Airway epithelial cell (primary cell): ENCODE results near the gene VPS33B. TPM values are rescaled to one million over a fixed set of nuclear protein-coding genes. Genes with fewer than 3 reads are reported as not detected.

ENCODE experiments used
- total RNA-seq: library from RNA; depleted of rRNA; stranded (reverse); fragments of >200 nt; gene quantifications from 2 replicates; pipeline ENCODE4 v1.2.3, GENCODE V29; 2015

The VPS33B gene
- total RNA-seq = 10.8 and 16.8 TPM in 2 replicates

GRCh38 chr15:91022075-91022831 is at the start of gene VPS33B:
Gene VPS33B, minus strand, starts transcription at chr15:91022594. Its CDS starts 345 bp downstream, at chr15:91022249.

GRCh38 chr15:90994417-90995311 is 27.7 kb downstream of the VPS33B start, which contains the start of gene PRC1:
Gene PRC1, minus strand, starts transcription at chr15:90994535. Its CDS starts 118 bp downstream, at chr15:90994417.

DNA sequence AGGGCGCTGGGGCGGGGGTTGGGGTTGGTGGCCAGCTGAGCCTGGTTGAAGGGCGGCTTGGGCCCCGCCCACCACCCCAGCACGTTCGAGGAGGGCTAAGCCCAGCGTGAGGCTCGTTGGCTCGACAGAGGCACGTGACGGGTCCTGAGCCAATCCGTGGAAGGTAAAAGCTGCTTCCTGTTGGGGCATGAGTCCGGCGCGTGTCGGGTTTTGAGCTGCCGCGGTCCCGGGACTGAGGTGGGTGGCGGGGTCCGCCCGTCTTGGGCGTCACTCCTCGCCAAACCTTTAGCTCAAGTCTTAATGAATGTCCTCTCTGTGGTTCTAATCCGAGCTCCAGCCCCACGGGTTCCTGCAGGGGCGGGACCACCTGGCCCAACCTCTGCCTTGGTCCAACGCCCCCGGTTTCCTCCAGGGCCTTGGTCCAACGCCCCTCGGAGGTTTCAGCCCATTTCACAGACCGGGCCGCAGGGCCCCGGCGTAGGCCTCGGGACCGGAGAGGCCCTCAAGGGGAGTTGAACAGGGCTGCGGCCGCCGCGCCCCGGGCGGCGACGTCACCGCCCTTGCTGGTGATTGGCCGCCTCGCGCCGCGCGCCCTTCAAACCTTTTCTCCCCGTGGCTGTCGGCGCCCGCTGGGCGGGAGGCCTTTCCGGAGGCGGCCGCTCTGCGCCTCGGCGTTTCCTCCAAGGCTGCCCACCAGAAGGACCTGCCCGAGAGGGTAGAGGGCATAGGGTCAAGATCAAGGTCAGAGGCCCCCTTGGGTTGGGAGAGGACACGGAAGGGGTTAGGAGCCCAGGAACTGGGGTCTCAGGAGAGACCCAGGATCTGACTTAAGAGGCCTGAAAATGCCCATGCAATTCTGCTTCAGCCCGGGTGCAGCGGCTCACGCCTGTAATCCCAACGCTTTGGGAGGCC is 67.4 kb downstream of the VPS33B start, which contains the start of gene RCCD1:
TSS of gene RCCD1 (plus strand) at position 173 of the 912 bp plus-strand sequence. CDS start 1,851 bp downstream, outside the sequence.

Other genes with a start within 250 kb of the VPS33B start
- 96.0 and 106 TPM in 2 replicates for gene FURIN, start 154.0 kb downstream of the VPS33B start, total RNA-seq
- 1.8 and 4.4 TPM in 2 replicates for gene FES, start 138.1 kb downstream of the VPS33B start, total RNA-seq
- 10.2 and 10.3 TPM in 2 replicates for gene MAN2A2, start 119.3 kb downstream of the VPS33B start, total RNA-seq
- gene HDDC3, start 90.0 kb downstream of the VPS33B start, total RNA-seq = 18.5 and 20.0 TPM in 2 replicates
- 41.0 and 55.9 TPM in 2 replicates for gene UNC45A, start 87.3 kb downstream of the VPS33B start, total RNA-seq
- 18.5 and 24.5 TPM in 2 replicates for gene RCCD1, start 67.7 kb downstream of the VPS33B start, total RNA-seq
- 99.7 and 110 TPM in 2 replicates for gene PRC1, start 28.1 kb downstream of the VPS33B start, total RNA-seq
- gene SV2B, start 77.7 kb upstream of the VPS33B start, total RNA-seq = not detected in 2 replicates